ENCODE results near the gene CNOT3.
"Not testable (repeated sequence)": the region's sequence is repeated elsewhere in the genome, so short reads cannot be mapped to it uniquely, and the experiment has no call there.

Gene CNOT3

DNA sequence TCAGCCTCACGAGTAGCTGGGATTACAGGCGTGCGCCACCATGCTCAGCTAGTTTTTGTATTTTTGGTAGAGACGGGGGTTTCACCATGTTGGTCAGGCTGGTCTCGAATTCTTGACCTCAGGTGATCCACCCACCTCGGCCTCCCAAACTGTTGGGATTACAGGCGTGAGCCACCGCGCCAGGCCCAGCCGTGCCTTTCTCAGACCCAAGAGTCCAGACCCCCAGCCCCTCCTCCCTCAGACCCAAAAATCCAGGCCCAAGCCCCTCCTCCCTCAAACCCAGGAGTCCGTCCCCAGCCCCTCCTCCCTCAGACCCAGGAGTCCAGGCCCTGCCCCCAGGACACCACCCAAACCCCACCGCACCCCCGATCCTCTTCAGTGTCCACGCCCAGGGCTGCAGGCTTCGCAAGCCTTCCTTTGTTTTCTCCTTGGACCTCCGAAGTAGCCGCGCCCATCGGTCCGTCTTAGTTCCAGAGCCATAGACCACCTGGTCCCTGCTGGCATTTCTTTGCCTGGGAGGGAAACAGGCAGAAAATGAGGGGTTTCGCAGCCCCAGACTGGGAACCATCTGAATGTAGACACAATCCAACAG lies 31.7 kb downstream of the CNOT3 start:
- no peak for TF ChIP-seq ESRRG (CRISPR knock-in tag; IDR thresholded peaks at IDR 0.05)
- no peak for TF ChIP-seq SNAI2 (CRISPR knock-in tag; IDR thresholded peaks at IDR 0.05)
- TF ChIP-seq ZFP3 (CRISPR knock-in tag; IDR thresholded peaks at IDR 0.05) = no peak
- no peak for TF ChIP-seq TOX (CRISPR knock-in tag; IDR thresholded peaks at IDR 0.05; ENCODE audit: borderline replicate concordance)
- TF ChIP-seq OSR1 (CRISPR knock-in tag; IDR thresholded peaks at IDR 0.05) = no peak
- TF ChIP-seq, protein P1, sequence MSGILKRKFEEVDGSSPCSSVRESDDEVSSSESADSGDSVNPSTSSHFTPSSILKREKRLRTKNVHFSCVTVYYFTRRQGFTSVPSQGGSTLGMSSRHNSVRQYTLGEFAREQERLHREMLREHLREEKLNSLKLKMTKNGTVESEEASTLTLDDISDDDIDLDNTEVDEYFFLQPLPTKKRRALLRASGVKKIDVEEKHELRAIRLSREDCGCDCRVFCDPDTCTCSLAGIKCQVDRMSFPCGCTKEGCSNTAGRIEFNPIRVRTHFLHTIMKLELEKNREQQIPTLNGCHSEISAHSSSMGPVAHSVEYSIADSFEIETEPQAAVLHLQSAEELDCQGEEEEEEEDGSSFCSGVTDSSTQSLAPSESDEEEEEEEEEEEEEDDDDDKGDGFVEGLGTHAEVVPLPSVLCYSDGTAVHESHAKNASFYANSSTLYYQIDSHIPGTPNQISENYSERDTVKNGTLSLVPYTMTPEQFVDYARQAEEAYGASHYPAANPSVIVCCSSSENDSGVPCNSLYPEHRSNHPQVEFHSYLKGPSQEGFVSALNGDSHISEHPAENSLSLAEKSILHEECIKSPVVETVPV (CRISPR knock-in tag; IDR thresholded peaks at IDR 0.05) = no peak
- no peak for TF ChIP-seq RARB (CRISPR knock-in tag; IDR thresholded peaks at IDR 0.05)
- no peak for TF ChIP-seq ZNF8 (CRISPR knock-in tag; IDR thresholded peaks at IDR 0.05)
- TF ChIP-seq, protein P2, sequence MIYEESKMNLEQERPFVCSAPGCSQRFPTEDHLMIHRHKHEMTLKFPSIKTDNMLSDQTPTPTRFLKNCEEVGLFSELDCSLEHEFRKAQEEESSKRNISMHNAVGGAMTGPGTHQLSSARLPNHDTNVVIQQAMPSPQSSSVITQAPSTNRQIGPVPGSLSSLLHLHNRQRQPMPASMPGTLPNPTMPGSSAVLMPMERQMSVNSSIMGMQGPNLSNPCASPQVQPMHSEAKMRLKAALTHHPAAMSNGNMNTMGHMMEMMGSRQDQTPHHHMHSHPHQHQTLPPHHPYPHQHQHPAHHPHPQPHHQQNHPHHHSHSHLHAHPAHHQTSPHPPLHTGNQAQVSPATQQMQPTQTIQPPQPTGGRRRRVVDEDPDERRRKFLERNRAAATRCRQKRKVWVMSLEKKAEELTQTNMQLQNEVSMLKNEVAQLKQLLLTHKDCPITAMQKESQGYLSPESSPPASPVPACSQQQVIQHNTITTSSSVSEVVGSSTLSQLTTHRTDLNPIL (CRISPR knock-in tag; IDR thresholded peaks at IDR 0.05; ENCODE audit: low read depth) = no peak
- no peak for ATAC-seq

GRCh38 chr19:54171736-54172431 lies 34.3 kb downstream of the CNOT3 start:
- ATAC-seq = not testable (repeated sequence)

GRCh38 chr19:54172471-54173358 lies 35.2 kb downstream of the CNOT3 start, which contains the start of gene TMC4:
Gene TMC4, minus strand, starts transcription at chr19:54173160. Its CDS starts 43 bp downstream, at chr19:54173117.
- TF ChIP-seq POU6F1 (CRISPR knock-in tag; IDR thresholded peaks at IDR 0.05; ENCODE audit: borderline replicate concordance, low read depth) (no peak), PATZ1 (CRISPR knock-in tag; IDR thresholded peaks at IDR 0.05; ENCODE audit: borderline replicate concordance) (no peak), ARNTL (CRISPR knock-in tag; IDR thresholded peaks at IDR 0.05; ENCODE audit: borderline replicate concordance, low read depth) (no peak), OSR1 (CRISPR knock-in tag; IDR thresholded peaks at IDR 0.05) (no peak), BACH2 (CRISPR knock-in tag; IDR thresholded peaks at IDR 0.05; ENCODE audit: borderline replicate concordance) (no peak), ISL1 (CRISPR knock-in tag; IDR thresholded peaks at IDR 0.05) (no peak), RARB (CRISPR knock-in tag; IDR thresholded peaks at IDR 0.05) (no peak), CSDC2 (CRISPR knock-in tag; IDR thresholded peaks at IDR 0.05) (no peak), ZC3H10 (CRISPR knock-in tag; IDR thresholded peaks at IDR 0.05) (no peak), SNAI2 (CRISPR knock-in tag; IDR thresholded peaks at IDR 0.05) (no peak), TCF4 (CRISPR knock-in tag; IDR thresholded peaks at IDR 0.05; ENCODE audit: borderline replicate concordance) (no peak)
- ATAC-seq = peak; percentile 56

DNA sequence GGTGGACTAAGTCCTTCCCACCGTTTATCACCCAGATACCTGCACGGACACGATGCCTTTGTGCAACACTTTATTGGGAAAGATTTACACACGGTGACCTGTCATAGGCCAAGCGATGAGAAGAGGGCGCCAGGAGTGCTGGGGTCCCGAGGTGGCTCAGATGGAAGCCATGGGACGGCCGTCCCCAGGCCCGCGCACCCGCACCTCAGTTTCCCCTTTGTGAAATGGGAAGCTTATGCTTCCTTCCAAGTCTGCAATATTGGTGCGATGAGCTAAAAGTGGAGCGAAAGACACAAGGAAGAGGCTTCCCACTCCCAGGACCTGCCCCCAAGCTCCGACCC lies 35.8 kb downstream of the CNOT3 start:
- TF ChIP-seq POU6F1 (CRISPR knock-in tag; IDR thresholded peaks at IDR 0.05; ENCODE audit: borderline replicate concordance, low read depth) (no peak), ISL1 (CRISPR knock-in tag; IDR thresholded peaks at IDR 0.05) (no peak), TCF4 (CRISPR knock-in tag; IDR thresholded peaks at IDR 0.05; ENCODE audit: borderline replicate concordance) (no peak), PATZ1 (CRISPR knock-in tag; IDR thresholded peaks at IDR 0.05; ENCODE audit: borderline replicate concordance) (no peak), ZC3H10 (CRISPR knock-in tag; IDR thresholded peaks at IDR 0.05) (no peak), ZFP3 (CRISPR knock-in tag; IDR thresholded peaks at IDR 0.05) (no peak), PPARA (CRISPR knock-in tag; IDR thresholded peaks at IDR 0.05; ENCODE audit: borderline replicate concordance) (no peak), SNAI2 (CRISPR knock-in tag; IDR thresholded peaks at IDR 0.05) (no peak), ZNF70 (CRISPR knock-in tag; IDR thresholded peaks at IDR 0.05) (no peak), ARNTL (CRISPR knock-in tag; IDR thresholded peaks at IDR 0.05; ENCODE audit: borderline replicate concordance, low read depth) (no peak)
- TF ChIP-seq, protein P2 (CRISPR knock-in tag; IDR thresholded peaks at IDR 0.05; ENCODE audit: low read depth) = no peak
- no peak for ATAC-seq

Measured in SK-N-SH treated with all-trans-retinoic acid at 6 μM for 48 hours (cell line).